ENCODE results near the gene SERPINA9. TPM values are rescaled to one million over a fixed set of nuclear protein-coding genes. Genes with fewer than 3 reads are reported as not detected.

The SERPINA9 gene
- total and polyA plus RNA-seq, 2 of the 8 experiments (the other 6 are each of a cell fraction or from before 2014, with no cell fraction given), result not detected

- no peak overlapping the region for H3K9ac ChIP-seq (replicated peaks in 1 of 4; ENCODE audit: extremely low read depth in 1 of 4, low read depth in 3 of 4, low read length in 3 of 4)
- H3K27ac ChIP-seq (ENCODE audit: low read depth, low read length), result no peak overlapping the region
- H4K91ac ChIP-seq (replicated peaks; ENCODE audit: insufficient read length, low read length), result no peak overlapping the region
- H3K4me3 ChIP-seq (ENCODE audit: extremely low read depth in 1 of 4, insufficient read depth in 2 of 4, low read depth in 3 of 4, low read length in 4 of 4), result no peak overlapping the region
- no peak overlapping the region for H3K23ac ChIP-seq (ENCODE audit: insufficient read length)
- H4K5ac ChIP-seq (ENCODE audit: insufficient read length, low read depth, low read length), result no peak overlapping the region
- no peak overlapping the region for H3K56ac ChIP-seq (replicated peaks; ENCODE audit: insufficient read length, low read depth, low read length)
- CTCF ChIA-PET (ENCODE audit: partially characterized antibody), result interaction anchor here (4.0 to 4.6 kb wide), 2 partner anchors 13 to 40 kb away, joined by 18 to 51 read pairs; no protein-coding TSS in a partner anchor
- peak overlapping the region; percentile 48; the same call in 1 of the 2 replicates for H2BK20ac ChIP-seq (ENCODE audit: low read length)
- POLR2A ChIA-PET (ENCODE audit: partially characterized antibody), result interaction anchor here (1.2 kb wide), 1 partner anchor 13 kb away, joined by 3 read pairs; no protein-coding TSS in a partner anchor
- no peak overlapping the region for H3K18ac ChIP-seq (ENCODE audit: extremely low read depth, low read length)
- H2BK12ac ChIP-seq (ENCODE audit: low read depth, low read length), result 0 out of 2 replicates have a peak overlapping the region, but pooled peaks have one; percentile 0
- no peak overlapping the region for H3K4ac ChIP-seq (replicated peaks; ENCODE audit: insufficient read length, low read depth, low read length)
- no peak overlapping the region for H4K8ac ChIP-seq (ENCODE audit: extremely low read depth, insufficient read depth, low read length)
- no peaks in the 10 kb centered on the region for H4K20me1 ChIP-seq (replicated peaks in 1 of 2; ENCODE audit: control insufficient read depth in 1 of 2, insufficient read depth in 2 of 2, low read length in 2 of 2)
- H3K4me1 ChIP-seq (replicated peaks in 1 of 4; ENCODE audit: control insufficient read depth in 3 of 4, insufficient read depth in 4 of 4, low read length in 3 of 4), result peaks cover 0 to 5% (median 1%) of the 10 kb centered on the region in 4 experiments; a peak in 3 of 7 replicates
- no peak overlapping the region for H2BK15ac ChIP-seq (ENCODE audit: low read length)
- FAIRE-seq (no peak), DNase-seq (ENCODE audit: low read depth in 1 of 2, low spot score in 2 of 2) (no peak)
- no peak overlapping the region for H2AK5ac ChIP-seq (ENCODE audit: low read depth, low read length)
- WGBS, 2 experiments (ENCODE audit: extremely low coverage in 1 of 2, insufficient coverage in 1 of 2, insufficient read length in 1 of 2, insufficient replicate concordance in 2 of 2, low coverage in 1 of 2, low lambda C conversion rate in 2 of 2, missing lambda C conversion rate in 1 of 2), result 93% methylated on average over 16 of the region's 16 CpGs; no CpG with 5 or more reads in 1 of the 2 experiments
- no peaks in the 10 kb centered on the region for H3K79me2 ChIP-seq (ENCODE audit: control insufficient read depth in 1 of 2, insufficient read depth in 2 of 2, low read length in 2 of 2)
- H2AFZ ChIP-seq (ENCODE audit: low read length), result no peak overlapping the region
- H2BK5ac ChIP-seq (ENCODE audit: low read depth, low read length), result no peak overlapping the region
- H2BK120ac ChIP-seq (replicated peaks; ENCODE audit: low read depth, low read length), result no peak overlapping the region
- no peaks in the 10 kb centered on the region for H3K79me1 ChIP-seq (ENCODE audit: low read depth, low read length)
- peaks cover 9 to 11% of the 10 kb centered on the region in 2 experiments for H3K9me3 ChIP-seq (ENCODE audit: insufficient read depth in 2 of 2, low read depth in 1 of 2, low read length in 1 of 2)
- H3K14ac ChIP-seq (ENCODE audit: insufficient read length), result no peak overlapping the region
- no peaks in the 10 kb centered on the region for H3K23me2 ChIP-seq (ENCODE audit: low read depth, low read length)
- H3K27me3 ChIP-seq (replicated peaks in 1 of 4; ENCODE audit: control insufficient read depth in 3 of 4, extremely low read depth in 1 of 4, insufficient read depth in 3 of 4, low read length in 3 of 4), result no peaks in the 10 kb centered on the region; a peak in 1 of 7 replicates
- H3K4me2 ChIP-seq (ENCODE audit: insufficient read depth in 1 of 2, low read depth in 2 of 2, low read length in 2 of 2), result no peak overlapping the region
- H3K36me3 ChIP-seq (ENCODE audit: control insufficient read depth in 2 of 4, insufficient read depth in 4 of 4, low read length in 3 of 4), result no peaks in the 10 kb centered on the region; a peak in 1 of 8 replicates
- TF ChIP-seq MAFK (IDR thresholded peaks at IDR 0.05; ENCODE audit: low read depth, low read length), result no peak
- no peak for TF ChIP-seq EZH2 (IDR thresholded peaks at IDR 0.05; ENCODE audit: low read depth, low read length, severe bottlenecking)
- TF ChIP-seq SAP30 (IDR thresholded peaks at IDR 0.05; ENCODE audit: insufficient read depth, insufficient replicate concordance, low read length), result no peak
- TF ChIP-seq TBP (IDR thresholded peaks at IDR 0.05; ENCODE audit: low read depth, low read length), result no peak
- no peak for TF ChIP-seq TAF1 (IDR thresholded peaks at IDR 0.05; ENCODE audit: low read depth, low read length)
- TF ChIP-seq HDAC6 (IDR thresholded peaks at IDR 0.05; ENCODE audit: low read depth, low read length), result no peak
- TF ChIP-seq SP1 (IDR thresholded peaks at IDR 0.05; ENCODE audit: low read depth, low read length), result no peak
- no peak for TF ChIP-seq E2F6 (IDR thresholded peaks at IDR 0.05)
- TF ChIP-seq ATF2 (IDR thresholded peaks at IDR 0.05; ENCODE audit: low read length), result no peak
- TF ChIP-seq GTF2F1 (IDR thresholded peaks at IDR 0.05; ENCODE audit: borderline replicate concordance, low read depth, low read length), result no peak
These were observed 2.2 kb downstream of the SERPINA9 start for GRCh38 chr14:94473666-94474410.

Data from H1 (cell line).